GM23338 (cell line): ENCODE results near the gene FAM89B. TPM values are rescaled to one million over a fixed set of nuclear protein-coding genes. Genes with fewer than 3 reads are reported as not detected.

Source experiments
- ATAC-seq: fragments of 200-7000 bp; cut with Tn5 transposase; 3 replicates; pipeline ENCODE4 v1.9.1; 2020
- DNase-seq: peaks from one replicate; pipeline ENCODE4 v3.0.0-alpha.2; 2015; ENCODE audit warnings: low spot score
- H2AFZ ChIP-seq: fragments of 200-600 bp; sonication (generic); 2 replicates; pipeline ENCODE4 v1.8.0; 2016; ENCODE audit warnings: antibody characterized with exemption, mild to moderate bottlenecking, moderate library complexity
- H3F3A ChIP-seq: fragments of 200-600 bp; sonication (generic); replicated peaks from 2 replicates; pipeline ENCODE4 v1.8.0; 2017; ENCODE audit warnings: antibody characterized with exemption, mixed run types, low read depth
- H3K27ac ChIP-seq: fragments of 200-600 bp; sonication (generic); 2 replicates; pipeline ENCODE4 v1.6.1; 2016; ENCODE audit warnings: low read depth
- H3K27me3 ChIP-seq: fragments of 200-600 bp; sonication (generic); 2 replicates; pipeline ENCODE4 v1.8.0; 2016; ENCODE audit warnings: mild to moderate bottlenecking, mixed run types, moderate library complexity; ENCODE audit not compliant: insufficient read depth
- H3K36me3 ChIP-seq: fragments of 200-600 bp; sonication (generic); 2 replicates; pipeline ENCODE4 v1.8.0; 2016; ENCODE audit warnings: mild to moderate bottlenecking; ENCODE audit not compliant: insufficient read depth
- H3K4me1 ChIP-seq: fragments of 200-600 bp; sonication (generic); 2 replicates; pipeline ENCODE4 v1.8.0; 2016; ENCODE audit warnings: mild to moderate bottlenecking, moderate library complexity; ENCODE audit not compliant: insufficient read depth
- H3K4me2 ChIP-seq: fragments of 200-600 bp; sonication (generic); 2 replicates; pipeline ENCODE4 v1.7.1; 2017; ENCODE audit warnings: mixed run types
- H3K4me3 ChIP-seq: fragments of 200-600 bp; sonication (generic); 2 replicates; pipeline ENCODE4 v1.6.1; 2016; ENCODE audit warnings: mixed run types
- H3K79me2 ChIP-seq: fragments of 200-600 bp; sonication (generic); replicated peaks from 2 replicates; pipeline ENCODE4 v1.8.0; 2017; ENCODE audit warnings: mild to moderate bottlenecking; ENCODE audit not compliant: insufficient read depth
- H3K9me2 ChIP-seq: fragments of 200-600 bp; sonication (generic); 2 replicates; pipeline ENCODE4 v1.8.0; 2017; ENCODE audit not compliant: insufficient read depth
- H4K20me1 ChIP-seq: fragments of 200-600 bp; sonication (generic); replicated peaks from 2 replicates; pipeline ENCODE4 v1.8.0; 2017; ENCODE audit warnings: mild to moderate bottlenecking; ENCODE audit not compliant: insufficient read depth
- H3K27ac Mint-ChIP-seq: 2 replicates; pipeline ENCODE4 v1.8.0; 2020; ENCODE audit warnings: inconsistent platforms, mild to moderate bottlenecking, moderate library complexity, mixed read lengths
- H3K27me3 Mint-ChIP-seq: 3 replicates; pipeline ENCODE4 v1.8.0; 2022; ENCODE audit warnings: low read depth, mild to moderate bottlenecking, moderate library complexity, mixed read lengths, inconsistent platforms; ENCODE audit not compliant: insufficient read depth, poor library complexity
- H3K36me3 Mint-ChIP-seq: 3 replicates; pipeline ENCODE4 v1.8.0; 2021; ENCODE audit warnings: low read depth, mild to moderate bottlenecking, inconsistent platforms, moderate library complexity, mixed read lengths
- H3K4me1 Mint-ChIP-seq: 3 replicates; pipeline ENCODE4 v1.8.0; 2020; ENCODE audit warnings: mild to moderate bottlenecking, inconsistent platforms, mixed read lengths
- H3K4me3 Mint-ChIP-seq: 3 replicates; pipeline ENCODE4 v1.8.0; 2021; ENCODE audit warnings: moderate library complexity, mild to moderate bottlenecking, inconsistent platforms, mixed read lengths
- H3K9me3 Mint-ChIP-seq: 3 replicates; pipeline ENCODE4 v1.8.0; 2020; ENCODE audit warnings: moderate library complexity, mild to moderate bottlenecking, inconsistent platforms, mixed read lengths
- ETS1 ChIP-seq: IDR thresholded peaks from 2 replicates; pipeline ENCODE4 v1.6.1; 2016; ENCODE audit warnings: antibody characterized with exemption
- EZH2phosphoT487 ChIP-seq: fragments of 200-600 bp; sonication (generic); IDR thresholded peaks from one replicate; pipeline ENCODE4 v1.8.1; 2018; ENCODE audit warnings: antibody characterized with exemption; ENCODE audit not compliant: unreplicated experiment
- JUNB ChIP-seq: IDR thresholded peaks from one replicate; pipeline ENCODE4 v1.6.1; 2016; ENCODE audit warnings: antibody characterized with exemption; ENCODE audit not compliant: unreplicated experiment
- POLR2AphosphoS5 ChIP-seq: IDR thresholded peaks from 2 replicates; pipeline ENCODE4 v1.6.1; 2016; ENCODE audit warnings: antibody characterized with exemption, low read depth
- REST ChIP-seq: IDR thresholded peaks from one replicate; pipeline ENCODE4 v1.6.1; 2018; ENCODE audit warnings: antibody characterized with exemption; ENCODE audit not compliant: unreplicated experiment
- STAT1 ChIP-seq: IDR thresholded peaks from one replicate; pipeline ENCODE4 v1.6.1; 2016; ENCODE audit warnings: antibody characterized with exemption; ENCODE audit not compliant: unreplicated experiment
- ZNF114 ChIP-seq: fragments of 250-450 bp; sonication (Bioruptor Pico); IDR thresholded peaks from 2 replicates; pipeline ENCODE4 v1.5.0; 2020; ENCODE audit warnings: mild to moderate bottlenecking, moderate library complexity
- polyA plus RNA-seq: library from polyadenylated mRNA; unstranded; fragments of >200 nt; fragmentation: Nextera tagmentation; extraction: Ambion mirVana; gene quantifications from 2 replicates; pipeline ENCODE4 v1.2.1, GENCODE V29; 2016
- total RNA-seq: library from RNA; depleted of rRNA; stranded (reverse); fragments of >200 nt; shearing (Covaris generic); gene quantifications from 2 replicates; pipeline ENCODE4 v1.2.3, GENCODE V29; 2014

FAM89B gene
- total and polyA plus RNA-seq, 2 experiments from 2014 or later, result 13.0 to 18.2 TPM

GRCh38 chr11:65528819-65529350, 43.5 kb upstream of the FAM89B start:
- Mint-ChIP-seq H3K27me3 (peaks cover 10% of the 10 kb centered on the region), H3K4me3 (no peak overlapping the region), H3K9me3 (no peaks in the 10 kb centered on the region), H3K27ac (no peak overlapping the region), H3K36me3 (peaks cover 42% of the 10 kb centered on the region), H3K4me1 (peaks cover 9% of the 10 kb centered on the region)
- H3K4me1 ChIP-seq, result peaks cover 3% of the 10 kb centered on the region
- H3K36me3 ChIP-seq, result no peaks in the 10 kb centered on the region; the same call in 1 of the 2 replicates
- peaks cover 19% of the 10 kb centered on the region; the same call in 1 of the 2 replicates for H3F3A ChIP-seq
- H3K27ac ChIP-seq, result no peak overlapping the region
- no peak overlapping the region for H3K4me2 ChIP-seq
- ATAC-seq (no peak), DNase-seq (no peak)
- TF ChIP-seq ETS1 (no peak), REST (no peak)
- 0 out of 2 replicates have a peak, but pooled peaks cover 5% of the 10 kb centered on the region for H3K27me3 ChIP-seq
- H4K20me1 ChIP-seq, result peaks cover 2% of the 10 kb centered on the region; the same call in 1 of the 2 replicates
- no peak overlapping the region for H2AFZ ChIP-seq
- no peaks in the 10 kb centered on the region for H3K9me2 ChIP-seq
- H3K79me2 ChIP-seq, result no peaks in the 10 kb centered on the region
- no peak overlapping the region for H3K4me3 ChIP-seq

GRCh38 chr11:65529475-65530156, 42.7 kb upstream of the FAM89B start:
- no peaks in the 10 kb centered on the region for H3K79me2 ChIP-seq
- Mint-ChIP-seq H3K36me3 (peaks cover 43% of the 10 kb centered on the region), H3K27me3 (peaks cover 3% of the 10 kb centered on the region), H3K27ac (no peak overlapping the region), H3K4me3 (no peak overlapping the region; the same call in 2 of the 3 replicates), H3K4me1 (peaks cover 4% of the 10 kb centered on the region; the same call in 2 of the 3 replicates), H3K9me3 (no peaks in the 10 kb centered on the region)
- ATAC-seq (no peak), DNase-seq (no peak)
- H3K27me3 ChIP-seq, result no peaks in the 10 kb centered on the region
- H3K9me2 ChIP-seq, result no peaks in the 10 kb centered on the region
- TF ChIP-seq EZH2phosphoT487 (no peak), STAT1 (no peak), ZNF114 (CRISPR knock-in tag) (no peak), JUNB (no peak), POLR2AphosphoS5 (no peak), REST (no peak)
- peaks cover 3% of the 10 kb centered on the region; the same call in 1 of the 2 replicates for H3K4me1 ChIP-seq
- peaks cover 2% of the 10 kb centered on the region; the same call in 1 of the 2 replicates for H4K20me1 ChIP-seq
- peaks cover 19% of the 10 kb centered on the region; the same call in 1 of the 2 replicates for H3F3A ChIP-seq
- H3K36me3 ChIP-seq, result no peaks in the 10 kb centered on the region; the same call in 1 of the 2 replicates
- H3K4me2 ChIP-seq, result no peak overlapping the region
- H3K4me3 ChIP-seq, result no peak overlapping the region
- no peak overlapping the region for H3K27ac ChIP-seq
- H2AFZ ChIP-seq, result no peak overlapping the region
